Measurements from ENCODE around the gene ANOS1. TPM values are rescaled to one million over a fixed set of nuclear protein-coding genes. Genes with fewer than 3 reads are reported as not detected.

The ANOS1 gene
- total RNA-seq, 1 experiment from 2014 or later: 0.05 TPM

- Mint-ChIP-seq H3K9me3 (ENCODE audit: unreplicated experiment) (peaks cover 6% of the 10 kb centered on the region), H3K27me3 (ENCODE audit: insufficient read depth, unreplicated experiment) (no peaks in the 10 kb centered on the region), H3K27ac (ENCODE audit: low read depth, unreplicated experiment) (no peak overlapping the region), H3K4me1 (ENCODE audit: insufficient read depth, unreplicated experiment) (no peaks in the 10 kb centered on the region), H3K4me3 (ENCODE audit: unreplicated experiment) (no peak overlapping the region), H3K36me3 (ENCODE audit: insufficient read depth, unreplicated experiment) (no peaks in the 10 kb centered on the region)
- no peak for TF ChIP-seq CTCF (IDR thresholded peaks at IDR 0.05; ENCODE audit: unreplicated experiment)
- intact Hi-C loops (cut with micrococcal nuclease): no loop called here
- POLR2A ChIA-PET: no interaction called here
- no peak for DNase-seq (ENCODE audit: unreplicated experiment)
- CTCF ChIA-PET: no interaction called here
- BruUV-seq (replicated peaks): no TSS peak
Observed at GRCh38 chrX:8649969-8650368, 82.0 kb downstream of the ANOS1 start.

- Mint-ChIP-seq H3K4me3 (ENCODE audit: unreplicated experiment) (no peak overlapping the region), H3K27ac (ENCODE audit: low read depth, unreplicated experiment) (no peak overlapping the region), H3K9me3 (ENCODE audit: unreplicated experiment) (no peaks in the 10 kb centered on the region), H3K36me3 (ENCODE audit: insufficient read depth, unreplicated experiment) (no peaks in the 10 kb centered on the region), H3K27me3 (ENCODE audit: insufficient read depth, unreplicated experiment) (no peaks in the 10 kb centered on the region), H3K4me1 (ENCODE audit: insufficient read depth, unreplicated experiment) (no peaks in the 10 kb centered on the region)
- TF ChIP-seq CTCF (IDR thresholded peaks at IDR 0.05; ENCODE audit: unreplicated experiment): no peak
- peak; percentile 30 for DNase-seq (ENCODE audit: unreplicated experiment)
- no TSS peak for BruUV-seq (replicated peaks)
- POLR2A ChIA-PET: no interaction called here
- CTCF ChIA-PET: no interaction called here
- intact Hi-C loops (cut with micrococcal nuclease): no loop called here
Observed at GRCh38 chrX:8647176-8647575, 84.8 kb downstream of the ANOS1 start.

GRCh38 chrX:8639949-8640475, 91.9 kb downstream of the ANOS1 start:
- H3K9me3 Mint-ChIP-seq (ENCODE audit: unreplicated experiment): no peaks in the 10 kb centered on the region
- no peak for DNase-seq (ENCODE audit: unreplicated experiment)
- H3K27me3 Mint-ChIP-seq (ENCODE audit: insufficient read depth, unreplicated experiment): no peaks in the 10 kb centered on the region
- BruUV-seq (replicated peaks): no TSS peak
- no peak overlapping the region for H3K27ac Mint-ChIP-seq (ENCODE audit: low read depth, unreplicated experiment)
- POLR2A ChIA-PET: no interaction called here
- CTCF ChIA-PET: interaction anchor here (1.0 kb wide), 1 partner anchor 276 kb away, joined by 3 read pairs; no protein-coding TSS in a partner anchor
- no peaks in the 10 kb centered on the region for H3K4me1 Mint-ChIP-seq (ENCODE audit: insufficient read depth, unreplicated experiment)
- H3K36me3 Mint-ChIP-seq (ENCODE audit: insufficient read depth, unreplicated experiment): no peaks in the 10 kb centered on the region
- no peak for TF ChIP-seq CTCF (IDR thresholded peaks at IDR 0.05; ENCODE audit: unreplicated experiment)
- no peak overlapping the region for H3K4me3 Mint-ChIP-seq (ENCODE audit: unreplicated experiment)
- intact Hi-C loops (cut with micrococcal nuclease): no loop called here

GRCh38 chrX:8636497-8636896, 95.4 kb downstream of the ANOS1 start:
- BruUV-seq (replicated peaks): no TSS peak
- H3K36me3 Mint-ChIP-seq (ENCODE audit: insufficient read depth, unreplicated experiment): no peaks in the 10 kb centered on the region
- H3K9me3 Mint-ChIP-seq (ENCODE audit: unreplicated experiment): peaks cover 1% of the 10 kb centered on the region
- DNase-seq (ENCODE audit: unreplicated experiment): no peak
- no peak overlapping the region for H3K4me3 Mint-ChIP-seq (ENCODE audit: unreplicated experiment)
- no peak overlapping the region for H3K27ac Mint-ChIP-seq (ENCODE audit: low read depth, unreplicated experiment)
- no peaks in the 10 kb centered on the region for H3K4me1 Mint-ChIP-seq (ENCODE audit: insufficient read depth, unreplicated experiment)
- ChIA-PET CTCF (no interaction called here), POLR2A (no interaction called here)
- H3K27me3 Mint-ChIP-seq (ENCODE audit: insufficient read depth, unreplicated experiment): no peaks in the 10 kb centered on the region
- TF ChIP-seq CTCF (IDR thresholded peaks at IDR 0.05; ENCODE audit: unreplicated experiment): no peak
- intact Hi-C loops (cut with micrococcal nuclease): no loop called here
